CD4-positive, alpha-beta T cell treated with Interleukin-4 for 4 hours (primary cell): ENCODE data around the gene PHOSPHO2.

Experiments
- DNase-seq: peaks from one replicate; pipeline ENCODE4 v3.0.0-alpha.2; 2020

The PHOSPHO2 gene

DNA sequence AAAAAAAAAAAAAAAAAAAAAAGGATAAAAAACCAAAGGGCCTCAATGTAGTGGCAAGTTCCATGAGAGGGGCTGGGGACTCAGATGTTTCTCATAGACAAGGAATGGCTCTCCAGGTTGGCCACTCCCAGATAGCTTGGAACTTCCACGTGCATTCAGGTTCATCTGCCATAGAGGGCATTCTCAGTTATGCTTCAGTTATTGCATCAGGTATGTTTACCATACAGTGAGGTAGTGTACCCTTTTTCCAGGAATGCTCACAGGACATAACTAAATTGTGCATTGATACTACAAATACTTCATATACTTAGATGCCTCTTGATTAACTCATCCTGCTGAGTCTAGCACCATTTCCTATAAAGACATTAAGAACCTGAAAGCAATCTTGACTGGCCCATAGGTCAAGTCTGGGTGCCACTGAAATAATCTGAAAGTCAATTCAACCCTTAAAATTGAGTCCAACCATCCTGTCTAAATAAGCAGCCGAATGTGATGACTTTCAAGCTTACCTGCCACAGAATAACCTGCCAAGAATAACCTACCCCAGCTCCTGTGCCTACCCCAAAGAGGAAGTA lies 24.7 kb downstream of the PHOSPHO2 start:
- DNase-seq, result no peak

- no peak for DNase-seq
These were observed 26.7 kb downstream of the PHOSPHO2 start for GRCh38 chr2:169721016-169721415.

GRCh38 chr2:169727065-169727464 lies 32.8 kb downstream of the PHOSPHO2 start:
- DNase-seq, result no peak

DNA sequence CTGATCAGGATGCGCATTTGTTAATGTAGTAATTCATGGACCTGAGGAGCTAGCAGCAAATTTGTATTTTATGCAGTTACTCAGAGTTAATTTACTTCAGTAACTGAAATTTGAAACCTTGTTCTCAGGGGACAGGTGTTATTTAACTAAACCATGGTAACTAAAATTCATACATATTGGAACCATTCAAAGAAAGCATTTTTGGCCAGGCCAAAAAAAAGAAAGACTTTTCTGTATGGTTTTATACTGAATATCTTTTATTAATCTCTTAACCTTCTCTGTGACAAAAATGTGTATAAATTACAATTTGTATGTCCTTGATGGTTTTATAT lies 35.0 kb downstream of the PHOSPHO2 start:
- DNase-seq, result no peak

DNA sequence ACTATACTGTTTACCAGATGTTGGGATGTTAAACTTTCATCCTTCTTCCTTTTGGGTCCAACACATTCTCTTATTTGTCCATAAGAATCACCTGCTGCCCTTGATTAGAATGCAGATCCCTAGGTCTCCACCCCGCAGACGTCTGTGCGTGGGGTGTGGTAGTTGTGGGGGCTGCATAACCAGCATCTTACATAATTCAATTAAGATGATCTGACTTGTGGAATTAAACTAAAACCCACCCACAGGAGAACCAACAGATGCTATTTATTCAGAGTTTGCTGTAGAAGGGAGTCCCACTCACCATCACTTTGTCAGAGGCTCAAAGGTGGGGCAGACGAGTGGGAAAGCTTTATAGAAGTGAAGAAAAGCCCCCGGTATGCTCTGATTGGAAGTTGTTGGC lies 37.8 kb downstream of the PHOSPHO2 start:
- DNase-seq, result no peak

DNA sequence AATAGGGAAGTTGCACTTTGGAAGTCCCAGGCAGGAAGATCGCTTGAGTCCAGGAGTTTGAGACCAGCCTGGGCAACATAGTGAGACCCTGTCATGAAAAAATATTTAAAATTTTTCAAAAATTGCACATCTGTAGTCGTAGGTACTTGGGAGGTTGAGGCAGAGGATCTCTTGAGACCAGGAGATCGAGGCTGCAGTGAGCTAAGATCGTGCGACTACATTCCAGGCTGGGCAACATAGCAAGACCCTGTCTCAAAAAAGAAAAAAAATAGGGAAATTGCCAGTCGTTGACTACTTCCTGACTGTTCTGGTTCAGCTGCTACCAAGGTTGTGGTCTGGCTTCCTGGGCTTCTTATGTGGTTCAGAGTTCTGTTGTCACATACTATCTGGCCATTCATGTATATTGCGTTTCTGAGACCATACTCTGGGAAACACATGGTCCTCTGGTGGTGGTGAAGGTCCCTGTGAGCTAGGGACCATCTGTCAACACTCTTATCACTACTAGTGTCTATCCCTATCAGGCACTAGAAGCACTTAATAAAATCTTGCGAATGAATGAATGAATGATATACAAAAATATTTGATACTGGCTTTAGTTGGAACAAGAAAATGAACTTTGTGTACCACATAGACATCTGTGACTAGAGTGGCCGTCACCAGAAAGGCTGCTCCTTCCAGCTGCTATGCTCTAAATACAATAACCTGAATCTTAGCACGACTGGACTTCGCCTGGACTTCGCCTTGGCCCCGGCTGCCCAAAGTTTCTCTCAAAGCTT lies 38.5 kb downstream of the PHOSPHO2 start:
- DNase-seq, result no peak

GRCh38 chr2:169734169-169734847 lies 40.0 kb downstream of the PHOSPHO2 start:
- no peak for DNase-seq

- DNase-seq, result no peak
These were observed 41.4 kb downstream of the PHOSPHO2 start for GRCh38 chr2:169735623-169736022.

GRCh38 chr2:169736902-169737301 lies 42.6 kb downstream of the PHOSPHO2 start:
- DNase-seq, result no peak

DNA sequence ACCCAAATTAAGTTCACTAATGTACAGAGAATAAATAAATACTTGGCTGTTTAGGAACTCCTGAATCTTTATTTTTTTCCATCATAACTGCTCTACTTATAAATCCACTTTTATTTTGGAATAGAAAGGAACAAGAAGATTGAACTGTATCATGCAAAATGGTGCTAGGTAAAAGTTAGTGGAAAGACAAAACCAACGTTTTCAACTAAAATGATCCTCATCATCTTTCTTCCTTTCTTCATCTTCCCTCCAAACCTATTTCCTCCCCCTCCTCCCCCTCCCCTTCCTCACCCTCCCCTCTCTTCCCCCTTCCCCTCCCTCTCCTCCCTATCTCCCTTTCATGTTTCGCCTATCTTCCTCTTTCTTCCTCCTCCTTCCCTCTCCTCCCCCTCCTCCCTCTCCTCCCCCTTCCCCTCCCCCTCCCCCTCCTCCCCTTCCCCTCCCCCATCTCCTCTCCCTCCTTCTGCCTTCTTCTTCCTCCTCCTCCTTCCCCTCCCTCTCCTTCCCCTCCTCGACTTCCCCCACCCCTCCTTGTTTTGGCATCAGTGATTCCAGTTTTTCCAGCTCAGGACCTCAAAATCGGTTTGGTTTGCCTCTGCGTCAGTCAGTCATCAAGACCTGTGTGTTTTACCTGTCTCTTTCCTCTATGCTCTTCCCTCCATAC lies 44.4 kb downstream of the PHOSPHO2 start:
- DNase-seq, result no peak

GRCh38 chr2:169739351-169739750 lies 45.1 kb downstream of the PHOSPHO2 start:
- no peak for DNase-seq

GRCh38 chr2:169743549-169743948 lies 49.3 kb downstream of the PHOSPHO2 start:
- DNase-seq, result no peak

GRCh38 chr2:169746240-169746639 lies 52.0 kb downstream of the PHOSPHO2 start:
- DNase-seq, result no peak

DNA sequence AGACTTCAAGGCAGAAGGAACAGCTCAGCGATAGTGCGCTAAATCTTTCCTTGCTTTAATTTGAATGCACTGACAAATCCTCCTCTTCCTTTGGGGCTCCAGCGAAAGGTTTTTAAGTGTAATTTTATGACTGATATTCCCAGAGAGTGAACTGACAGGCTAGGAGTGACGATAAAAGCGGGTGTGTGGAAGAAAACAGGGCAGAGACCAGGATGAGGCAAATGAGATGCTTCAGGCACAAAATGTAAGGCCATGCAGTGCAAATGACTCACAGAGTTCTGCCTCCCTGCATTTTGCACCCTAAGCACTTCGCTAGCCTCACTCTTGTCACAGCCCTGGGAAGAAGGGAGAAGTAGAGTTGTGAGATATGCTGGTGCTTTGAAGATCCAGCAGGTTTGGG lies 54.0 kb downstream of the PHOSPHO2 start:
- no peak for DNase-seq
